HG03460 (cell line): ENCODE results near the gene DPP10.
"Not testable (repeated sequence)": the region's sequence is repeated elsewhere in the genome, so short reads cannot be mapped to it uniquely, and the experiment has no call there.

ENCODE experiments used
- ATAC-seq: cut with Tn5 transposase; IDR thresholded peaks from one replicate; pipeline ENCODE4 v1.9.1; 2021; ENCODE audit not compliant: unreplicated experiment

DPP10 gene

DNA sequence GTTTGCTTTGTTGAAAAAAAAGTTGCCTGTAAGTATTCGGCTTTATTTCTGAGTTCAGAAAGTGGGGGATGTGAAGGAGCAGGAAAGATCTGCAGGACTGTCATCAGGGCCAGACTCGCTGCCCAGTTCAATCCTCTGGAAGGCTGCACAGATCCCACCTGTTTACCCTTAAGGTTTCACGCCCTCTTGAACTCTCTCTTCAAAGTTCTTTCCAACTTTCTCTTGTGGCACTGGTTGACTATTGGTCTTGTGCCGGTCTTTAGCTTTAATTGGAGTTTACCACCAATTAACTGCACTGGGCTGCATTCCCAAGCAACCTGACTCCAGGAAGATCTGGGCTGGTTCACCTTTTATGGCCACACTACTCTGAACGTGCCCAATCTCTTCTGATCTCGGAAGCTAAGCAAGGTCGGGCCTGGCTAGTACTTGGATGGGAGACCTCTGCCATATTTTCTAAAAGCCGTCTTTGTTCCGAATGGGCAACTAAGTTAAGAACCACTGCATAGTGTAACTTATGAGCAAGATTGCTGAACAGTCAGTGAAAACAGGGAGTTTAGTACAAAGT, 495.0 kb downstream of the DPP10 start:
- no peak for ATAC-seq

DNA sequence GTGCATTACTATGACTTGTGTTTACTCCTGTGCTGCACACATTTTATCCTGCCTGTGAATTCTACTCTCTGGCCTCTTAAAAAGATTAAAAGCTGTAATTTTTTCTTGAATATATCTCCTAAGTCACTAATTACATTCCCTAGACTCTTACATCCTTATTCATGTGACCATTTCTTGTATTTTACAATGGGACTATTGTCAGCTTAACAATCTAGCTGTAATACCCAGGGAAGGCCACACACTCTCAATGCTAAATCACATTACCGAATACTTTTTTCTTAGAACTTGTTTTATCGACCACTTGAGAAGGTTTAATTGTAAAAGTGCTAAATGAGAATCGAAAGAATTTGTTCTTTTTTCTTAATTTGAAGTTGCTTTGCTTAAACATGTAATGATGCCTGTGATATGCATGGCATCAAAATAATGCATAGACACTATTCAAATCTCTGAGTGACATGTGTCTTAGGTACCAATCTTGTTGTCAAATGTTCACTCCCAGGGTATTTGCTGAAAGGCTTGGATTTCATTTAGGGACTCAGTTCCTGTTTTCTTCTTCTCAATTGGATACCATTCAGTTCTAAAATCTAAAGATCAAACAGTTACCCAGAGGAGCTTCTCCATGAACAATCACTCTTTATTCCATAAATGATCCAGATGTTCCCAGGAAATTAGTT, 498.5 kb downstream of the DPP10 start:
- no peak for ATAC-seq

DNA sequence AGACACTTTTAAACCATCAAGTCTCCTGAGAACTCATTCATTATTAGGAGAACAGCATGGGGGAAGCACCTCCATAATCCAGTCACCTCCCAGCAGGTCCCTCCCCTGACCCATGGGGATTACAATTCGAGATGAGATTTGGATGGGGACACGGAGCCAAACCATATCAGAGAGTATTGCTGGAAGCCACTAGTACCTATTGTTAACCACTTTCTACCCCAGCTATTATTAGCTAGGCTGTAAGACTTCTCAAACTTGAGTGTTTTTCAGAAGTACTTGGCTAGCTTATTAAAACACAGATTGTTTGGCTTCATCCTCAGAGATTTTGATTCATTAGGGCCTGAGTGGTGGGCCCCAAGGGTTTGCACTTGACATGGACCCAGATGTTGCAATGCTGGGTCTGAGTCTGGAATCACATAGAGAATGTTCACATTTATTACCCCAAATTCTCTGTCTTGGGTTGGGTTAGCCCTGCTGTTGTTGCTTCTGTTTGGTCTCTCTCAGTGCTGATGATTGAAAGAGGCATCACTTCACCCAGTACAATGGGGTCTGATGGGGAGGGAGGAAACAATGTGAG, 506.9 kb downstream of the DPP10 start:
- no peak for ATAC-seq

DNA sequence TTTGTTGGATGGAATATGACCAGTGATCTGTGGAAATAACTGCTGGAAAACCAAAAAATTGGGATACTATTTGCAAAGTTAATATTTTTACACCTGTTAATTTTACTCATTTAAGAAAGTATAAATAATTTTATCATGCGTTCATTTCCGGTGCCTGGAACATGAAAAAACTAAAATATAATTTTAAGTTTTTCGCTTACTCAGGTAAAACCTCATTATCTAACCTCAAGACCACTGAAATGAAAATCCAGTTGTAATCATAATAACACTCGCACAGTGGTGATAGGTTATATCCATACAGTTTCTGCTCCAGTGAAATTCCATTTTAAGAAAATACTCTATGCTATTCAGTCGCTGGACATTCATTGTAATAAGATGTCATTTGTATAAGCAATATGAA, 517.9 kb downstream of the DPP10 start:
- ATAC-seq: no peak

DNA sequence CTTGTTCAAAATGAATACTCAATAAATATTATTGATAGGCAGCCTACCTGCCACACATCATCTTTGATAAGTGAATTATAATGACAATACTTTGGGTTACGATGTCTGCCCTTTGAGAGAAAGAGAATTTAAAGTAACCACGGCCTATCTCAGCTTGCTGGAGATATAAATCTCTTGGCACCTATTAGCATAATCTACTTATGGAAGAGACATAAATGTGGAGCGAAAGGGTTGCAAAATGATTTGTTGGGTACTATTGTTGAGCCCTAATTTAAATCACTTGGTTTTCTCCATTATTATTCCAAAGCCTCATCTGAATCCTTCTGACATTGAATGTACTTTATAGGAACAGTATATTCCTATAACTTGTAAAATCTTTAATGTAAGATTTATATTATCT, 520.1 kb downstream of the DPP10 start:
- ATAC-seq: no peak

GRCh38 chr2:114968748-114969400, 526.4 kb downstream of the DPP10 start:
- no peak for ATAC-seq

GRCh38 chr2:115004321-115004720, 561.9 kb downstream of the DPP10 start:
- not testable (repeated sequence) for ATAC-seq

GRCh38 chr2:115011721-115012120, 569.3 kb downstream of the DPP10 start:
- no peak for ATAC-seq

- ATAC-seq: not testable (repeated sequence)
Measured at GRCh38 chr2:115022013-115022412, 579.6 kb downstream of the DPP10 start.

DNA sequence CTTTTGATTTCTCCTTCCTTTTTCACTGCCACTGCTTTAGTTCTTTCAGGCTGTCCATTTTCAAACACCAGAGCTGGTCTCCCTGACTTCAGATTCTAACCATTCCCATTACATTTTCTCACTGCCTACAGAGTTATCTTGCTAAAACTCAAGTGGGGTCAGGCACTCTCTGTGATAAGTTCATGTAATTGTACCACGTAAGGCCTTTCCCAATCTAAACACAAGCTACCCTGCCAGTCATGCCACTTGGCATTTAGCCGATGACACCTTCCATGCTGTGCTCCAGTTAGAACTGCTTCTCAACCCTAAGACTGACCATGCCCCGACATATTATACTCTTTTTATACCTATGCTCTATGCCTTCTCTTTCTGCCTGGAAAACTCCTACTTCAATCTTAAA, 592.4 kb downstream of the DPP10 start:
- no peak for ATAC-seq

- no peak for ATAC-seq
Measured at GRCh38 chr2:115036818-115037217, 594.4 kb downstream of the DPP10 start.

DNA sequence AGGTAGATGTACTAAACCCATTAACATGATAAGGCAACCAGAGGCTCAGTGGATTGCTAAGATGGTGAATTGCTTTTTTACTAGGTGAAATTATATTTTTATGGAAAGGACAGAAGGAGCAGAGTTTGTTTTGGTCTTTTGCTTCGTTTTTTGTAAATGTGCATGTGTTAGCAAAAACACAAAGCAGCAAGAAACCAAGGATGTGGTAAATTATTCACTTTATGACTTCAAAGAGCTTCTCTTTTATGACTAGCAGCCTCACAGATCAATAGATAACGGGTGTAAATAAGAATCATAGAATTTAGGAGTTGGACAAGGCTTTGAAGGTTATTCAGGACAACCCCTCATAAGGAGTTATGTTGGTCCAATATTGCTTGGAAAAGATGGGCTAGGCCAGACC, 615.0 kb downstream of the DPP10 start:
- ATAC-seq: no peak

- ATAC-seq: no peak
Measured at GRCh38 chr2:115070002-115070401, 627.6 kb downstream of the DPP10 start.

- ATAC-seq: no peak
Measured at GRCh38 chr2:115071534-115071933, 629.1 kb downstream of the DPP10 start.

GRCh38 chr2:115075800-115076199, 633.4 kb downstream of the DPP10 start:
- ATAC-seq: no peak

- no peak for ATAC-seq
Measured at GRCh38 chr2:115077626-115078025, 635.2 kb downstream of the DPP10 start.

DNA sequence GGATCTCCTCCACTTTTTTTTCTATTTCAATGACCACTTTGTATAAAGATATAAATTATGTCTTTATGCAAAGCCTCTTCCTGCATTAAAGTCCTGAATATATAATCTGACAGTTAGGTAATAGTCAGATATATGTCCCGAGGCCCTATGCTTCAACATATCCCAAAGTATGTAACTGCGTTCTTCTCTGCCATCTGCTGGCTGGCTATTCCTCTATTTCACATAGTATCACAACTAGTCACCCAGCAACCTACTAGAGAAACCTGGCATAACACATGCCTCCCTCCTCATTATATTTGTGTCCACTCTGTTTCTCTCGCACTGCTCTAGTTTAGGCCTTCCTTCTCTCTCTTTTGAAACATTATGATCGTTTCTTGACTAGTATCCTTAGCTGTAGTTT, 640.8 kb downstream of the DPP10 start:
- ATAC-seq: no peak

DNA sequence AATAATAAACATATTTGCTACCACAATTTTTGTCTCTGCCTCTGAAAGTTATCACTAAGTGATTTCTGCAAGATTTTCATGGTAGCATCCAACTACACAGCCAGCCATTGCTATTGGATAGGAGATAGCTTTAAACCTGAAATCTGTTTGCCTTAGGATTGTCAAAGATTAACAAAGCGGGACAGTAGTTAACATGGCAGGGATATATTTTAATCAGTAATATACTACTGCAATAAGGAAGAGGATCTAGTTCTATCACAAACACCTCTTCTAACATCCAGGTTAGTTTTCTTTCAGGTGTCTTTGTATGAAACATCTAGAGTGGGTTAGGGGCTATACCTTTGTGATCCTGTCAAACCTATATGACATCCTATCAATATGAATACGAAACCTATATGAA, 641.3 kb downstream of the DPP10 start:
- ATAC-seq: no peak

DNA sequence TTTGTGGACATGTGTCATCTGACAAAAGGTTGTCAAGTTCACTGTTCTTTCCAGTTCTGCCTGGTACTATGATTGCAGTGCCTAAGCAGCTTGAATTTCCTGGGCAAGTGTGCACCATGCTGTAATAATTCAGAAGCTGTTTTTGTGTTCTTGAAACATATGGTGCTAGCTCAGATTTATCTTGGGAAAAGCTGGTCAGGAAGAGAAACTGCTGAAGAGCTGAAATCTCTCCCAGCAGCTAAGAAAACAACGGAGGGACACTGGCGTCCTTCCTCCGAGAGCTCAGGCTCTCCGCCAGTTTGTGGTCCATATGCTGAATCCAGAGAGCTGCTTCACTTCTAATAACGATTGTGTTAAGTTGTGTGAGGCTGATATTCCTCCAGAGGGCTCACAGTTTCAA, 642.0 kb downstream of the DPP10 start:
- ATAC-seq: no peak

- ATAC-seq: not testable (repeated sequence)
Measured at GRCh38 chr2:115086051-115086620, 643.7 kb downstream of the DPP10 start.

- no peak for ATAC-seq
Measured at GRCh38 chr2:115094441-115094840, 652.0 kb downstream of the DPP10 start.

GRCh38 chr2:115105966-115106365, 663.5 kb downstream of the DPP10 start:
- ATAC-seq: no peak
